ENCODE data around the gene KIAA0753.

KIAA0753 gene

GRCh38 chr17:6570731-6571451 lies 69.6 kb downstream of the KIAA0753 start:
- no peak for DNase-seq (ENCODE audit: low read depth, low spot score)

- no peak for DNase-seq (ENCODE audit: low read depth, low spot score)
Observed at GRCh38 chr17:6569370-6570285, 70.9 kb downstream of the KIAA0753 start.

- no peak for DNase-seq (ENCODE audit: low read depth, low spot score)
Observed at GRCh38 chr17:6568184-6568758, 72.2 kb downstream of the KIAA0753 start.

- DNase-seq (ENCODE audit: low read depth, low spot score): no peak
Observed at GRCh38 chr17:6567528-6568183, 72.9 kb downstream of the KIAA0753 start.

GRCh38 chr17:6561446-6561845 lies 79.1 kb downstream of the KIAA0753 start:
- no peak for DNase-seq (ENCODE audit: low read depth, low spot score)

- no peak for DNase-seq (ENCODE audit: low read depth, low spot score)
Observed at GRCh38 chr17:6560496-6560895, 80.0 kb downstream of the KIAA0753 start.

GRCh38 chr17:6559753-6560215 lies 80.7 kb downstream of the KIAA0753 start:
- DNase-seq (ENCODE audit: low read depth, low spot score): no peak

GRCh38 chr17:6558932-6559752 lies 81.4 kb downstream of the KIAA0753 start:
- DNase-seq (ENCODE audit: low read depth, low spot score): no peak

GRCh38 chr17:6558276-6558675 lies 82.2 kb downstream of the KIAA0753 start:
- DNase-seq (ENCODE audit: low read depth, low spot score): no peak

- DNase-seq (ENCODE audit: low read depth, low spot score): no peak
Observed at GRCh38 chr17:6557040-6557438, 83.5 kb downstream of the KIAA0753 start.

GRCh38 chr17:6556121-6557039 lies 84.1 kb downstream of the KIAA0753 start, which contains the start of gene PITPNM3:
Gene PITPNM3, minus strand, starts transcription at chr17:6556555. Its CDS starts 149 bp downstream, at chr17:6556406.
- no peak for DNase-seq (ENCODE audit: low read depth, low spot score)

GRCh38 chr17:6555331-6556120 lies 85.0 kb downstream of the KIAA0753 start:
- DNase-seq (ENCODE audit: low read depth, low spot score): no peak

GRCh38 chr17:6554871-6555330 lies 85.6 kb downstream of the KIAA0753 start:
- DNase-seq (ENCODE audit: low read depth, low spot score): no peak

- no peak for DNase-seq (ENCODE audit: low read depth, low spot score)
Observed at GRCh38 chr17:6554342-6554741, 86.2 kb downstream of the KIAA0753 start.

- DNase-seq (ENCODE audit: low read depth, low spot score): no peak
Observed at GRCh38 chr17:6551869-6552531, 88.5 kb downstream of the KIAA0753 start.

- DNase-seq (ENCODE audit: low read depth, low spot score): no peak
Observed at GRCh38 chr17:6551356-6551755, 89.2 kb downstream of the KIAA0753 start.

- DNase-seq (ENCODE audit: low read depth, low spot score): no peak
Observed at GRCh38 chr17:6549384-6550036, 91.0 kb downstream of the KIAA0753 start.
